DOHH2 (cell line): ENCODE data around the gene MRPS34.

Source experiments
- CTCF ChIP-seq: fragments of 200-600 bp; sonication (generic); IDR thresholded peaks from one replicate; pipeline ENCODE4 v1.5.1; 2014; ENCODE audit warnings: antibody characterized with exemption, mild to moderate bottlenecking, low read depth, low read length; ENCODE audit not compliant: poor library complexity, severe bottlenecking
- EZH2phosphoT487 ChIP-seq: fragments of 200-600 bp; sonication (generic); IDR thresholded peaks from 2 replicates; pipeline ENCODE4 v1.6.1; 2017; ENCODE audit warnings: borderline replicate concordance, mild to moderate bottlenecking, antibody characterized with exemption, low read length, moderate library complexity, mixed read lengths

- no peak for TF ChIP-seq CTCF
- TF ChIP-seq EZH2phosphoT487, result no peak
Observed at GRCh38 chr16:1734816-1735215, 38.1 kb downstream of the MRPS34 start.
